ENCODE data around the gene LHFPL6.

The LHFPL6 gene

GRCh38 chr13:39586958-39587605, 15.9 kb downstream of the LHFPL6 start:
- DNase-seq (ENCODE audit: low spot score in 2 of 2) (no peak), ATAC-seq (replicated peaks; ENCODE audit: extremely low read depth, poor library complexity, severe bottlenecking) (no peak)
- Mint-ChIP-seq H3K9me3 (no peaks in the 10 kb centered on the region), H3K36me3 (ENCODE audit: insufficient read depth) (no peaks in the 10 kb centered on the region), H3K27me3 (peaks cover 26% of the 10 kb centered on the region), H3K4me1 (no peaks in the 10 kb centered on the region), H3K4me3 (no peak overlapping the region), H3K27ac (ENCODE audit: low read depth) (no peak overlapping the region)

- H3K4me3 Mint-ChIP-seq = no peak overlapping the region
- ATAC-seq (replicated peaks; ENCODE audit: extremely low read depth, poor library complexity, severe bottlenecking) = no peak
- H3K27me3 Mint-ChIP-seq = peaks cover 19% of the 10 kb centered on the region
- no peaks in the 10 kb centered on the region for H3K4me1 Mint-ChIP-seq
- no peak overlapping the region for H3K27ac Mint-ChIP-seq (ENCODE audit: low read depth)
- DNase-seq (ENCODE audit: low spot score in 2 of 2) = no peak
- H3K9me3 Mint-ChIP-seq = no peaks in the 10 kb centered on the region
- H3K36me3 Mint-ChIP-seq (ENCODE audit: insufficient read depth) = no peaks in the 10 kb centered on the region
These were observed 16.8 kb downstream of the LHFPL6 start for GRCh38 chr13:39586151-39586550.

GRCh38 chr13:39585219-39585618, 17.8 kb downstream of the LHFPL6 start:
- Mint-ChIP-seq H3K27me3 (peaks cover 13% of the 10 kb centered on the region), H3K27ac (ENCODE audit: low read depth) (no peak overlapping the region), H3K9me3 (no peaks in the 10 kb centered on the region), H3K36me3 (ENCODE audit: insufficient read depth) (no peaks in the 10 kb centered on the region), H3K4me1 (no peaks in the 10 kb centered on the region), H3K4me3 (no peak overlapping the region)
- DNase-seq (ENCODE audit: low spot score in 2 of 2) (no peak), ATAC-seq (replicated peaks; ENCODE audit: extremely low read depth, poor library complexity, severe bottlenecking) (no peak)

GRCh38 chr13:39580881-39581575, 22.0 kb downstream of the LHFPL6 start:
- Mint-ChIP-seq H3K36me3 (ENCODE audit: insufficient read depth) (no peaks in the 10 kb centered on the region), H3K9me3 (no peaks in the 10 kb centered on the region), H3K27me3 (peaks cover 26% of the 10 kb centered on the region), H3K4me3 (no peak overlapping the region), H3K4me1 (no peaks in the 10 kb centered on the region), H3K27ac (ENCODE audit: low read depth) (no peak overlapping the region)
- no peak for DNase-seq (ENCODE audit: low spot score in 2 of 2)
- ATAC-seq (replicated peaks; ENCODE audit: extremely low read depth, poor library complexity, severe bottlenecking) = no peak

GRCh38 chr13:39578821-39579291, 24.1 kb downstream of the LHFPL6 start:
- H3K4me1 Mint-ChIP-seq = no peaks in the 10 kb centered on the region
- no peak overlapping the region for H3K27ac Mint-ChIP-seq (ENCODE audit: low read depth)
- DNase-seq (ENCODE audit: low spot score in 2 of 2) = no peak
- peaks cover 33% of the 10 kb centered on the region for H3K27me3 Mint-ChIP-seq
- H3K4me3 Mint-ChIP-seq = no peak overlapping the region
- H3K36me3 Mint-ChIP-seq (ENCODE audit: insufficient read depth) = no peaks in the 10 kb centered on the region
- no peak for ATAC-seq (replicated peaks; ENCODE audit: extremely low read depth, poor library complexity, severe bottlenecking)
- H3K9me3 Mint-ChIP-seq = no peaks in the 10 kb centered on the region

DNA sequence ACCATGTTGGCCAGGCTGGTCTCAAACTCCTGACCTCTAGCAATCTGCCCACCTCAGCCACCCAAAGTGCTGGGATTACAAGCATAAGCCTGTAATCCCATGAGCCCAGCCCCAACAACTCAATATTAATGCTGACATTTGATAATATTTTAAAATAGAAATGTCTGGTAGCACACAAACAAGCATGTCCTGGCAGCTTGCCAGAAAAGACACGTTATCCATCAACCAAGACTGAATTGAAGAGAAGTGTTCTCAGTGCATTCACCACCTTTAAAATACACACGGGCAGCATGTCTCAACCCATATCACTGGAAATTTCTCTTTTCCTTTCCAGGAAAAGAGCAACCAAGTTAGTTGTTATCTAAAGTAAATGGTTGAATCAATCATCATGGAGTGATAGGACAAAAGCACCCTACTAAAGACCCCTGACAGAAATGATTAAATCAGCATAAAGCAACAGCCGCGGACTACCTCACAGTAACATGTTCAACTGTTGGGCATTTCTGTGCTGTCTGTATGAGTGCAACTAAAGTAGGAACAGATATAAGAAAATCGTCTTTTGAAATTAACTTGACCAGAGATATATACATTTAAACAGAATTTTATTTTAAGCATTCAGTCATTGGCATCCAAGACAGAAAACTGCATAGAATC, 25.0 kb downstream of the LHFPL6 start:
- Mint-ChIP-seq H3K4me1 (no peaks in the 10 kb centered on the region), H3K27me3 (peaks cover 33% of the 10 kb centered on the region), H3K9me3 (no peaks in the 10 kb centered on the region), H3K36me3 (ENCODE audit: insufficient read depth) (no peaks in the 10 kb centered on the region), H3K27ac (ENCODE audit: low read depth) (no peak overlapping the region), H3K4me3 (no peak overlapping the region)
- DNase-seq (ENCODE audit: low spot score in 2 of 2) = no peak
- ATAC-seq (replicated peaks; ENCODE audit: extremely low read depth, poor library complexity, severe bottlenecking) = no peak

- Mint-ChIP-seq H3K9me3 (no peaks in the 10 kb centered on the region), H3K27me3 (peaks cover 41% of the 10 kb centered on the region), H3K4me3 (no peak overlapping the region), H3K36me3 (ENCODE audit: insufficient read depth) (no peaks in the 10 kb centered on the region), H3K4me1 (no peaks in the 10 kb centered on the region), H3K27ac (ENCODE audit: low read depth) (no peak overlapping the region)
- DNase-seq (ENCODE audit: low spot score in 2 of 2) (no peak), ATAC-seq (replicated peaks; ENCODE audit: extremely low read depth, poor library complexity, severe bottlenecking) (no peak)
These were observed 25.8 kb downstream of the LHFPL6 start for GRCh38 chr13:39577203-39577602.

GRCh38 chr13:39575641-39576238, 27.3 kb downstream of the LHFPL6 start:
- H3K27ac Mint-ChIP-seq (ENCODE audit: low read depth) = no peak overlapping the region
- H3K4me1 Mint-ChIP-seq = no peaks in the 10 kb centered on the region
- no peaks in the 10 kb centered on the region for H3K36me3 Mint-ChIP-seq (ENCODE audit: insufficient read depth)
- H3K27me3 Mint-ChIP-seq = peaks cover 55% of the 10 kb centered on the region
- no peaks in the 10 kb centered on the region for H3K9me3 Mint-ChIP-seq
- no peak overlapping the region for H3K4me3 Mint-ChIP-seq
- DNase-seq (ENCODE audit: low spot score in 2 of 2) (no peak), ATAC-seq (replicated peaks; ENCODE audit: extremely low read depth, poor library complexity, severe bottlenecking) (no peak)

DNA sequence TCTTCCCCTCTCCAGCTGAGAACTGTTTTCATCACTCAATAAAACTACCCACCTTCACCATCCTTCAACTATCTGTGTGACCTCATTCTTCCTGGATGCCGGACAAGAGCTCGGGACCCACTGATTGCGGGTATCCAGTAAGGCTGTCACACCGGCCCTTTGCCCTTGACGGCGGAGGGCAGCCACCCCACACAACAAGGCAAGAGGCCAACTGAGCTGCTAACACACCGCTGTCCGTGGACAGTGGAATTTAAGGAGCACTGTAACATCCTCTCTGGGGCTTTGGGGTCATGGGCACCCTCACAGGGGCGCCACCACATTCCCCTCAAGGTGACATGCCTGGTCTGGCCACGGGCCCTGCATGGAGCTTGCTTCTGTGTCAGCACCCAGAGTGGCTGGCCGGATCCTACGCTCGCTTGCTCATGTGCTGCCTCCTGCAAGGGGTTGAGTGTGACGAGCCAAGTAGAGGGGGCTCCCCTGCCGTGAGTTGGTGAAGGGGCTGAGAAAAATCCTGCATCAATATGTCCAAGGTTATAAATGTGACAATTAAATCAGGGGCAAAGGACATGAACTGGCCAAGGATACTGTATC, 31.4 kb downstream of the LHFPL6 start:
- no peaks in the 10 kb centered on the region for H3K4me1 Mint-ChIP-seq
- no peak overlapping the region for H3K4me3 Mint-ChIP-seq
- ATAC-seq (replicated peaks; ENCODE audit: extremely low read depth, poor library complexity, severe bottlenecking) = no peak
- no peaks in the 10 kb centered on the region for H3K36me3 Mint-ChIP-seq (ENCODE audit: insufficient read depth)
- no peaks in the 10 kb centered on the region for H3K9me3 Mint-ChIP-seq
- peaks cover 40% of the 10 kb centered on the region for H3K27me3 Mint-ChIP-seq
- DNase-seq (ENCODE audit: low spot score in 2 of 2) = no peak
- H3K27ac Mint-ChIP-seq (ENCODE audit: low read depth) = no peak overlapping the region

GRCh38 chr13:39567569-39567968, 35.4 kb downstream of the LHFPL6 start:
- DNase-seq (ENCODE audit: low spot score in 2 of 2) (no peak), ATAC-seq (replicated peaks; ENCODE audit: extremely low read depth, poor library complexity, severe bottlenecking) (no peak)
- no peak overlapping the region for H3K27ac Mint-ChIP-seq (ENCODE audit: low read depth)
- no peaks in the 10 kb centered on the region for H3K36me3 Mint-ChIP-seq (ENCODE audit: insufficient read depth)
- no peaks in the 10 kb centered on the region for H3K9me3 Mint-ChIP-seq
- no peak overlapping the region for H3K4me3 Mint-ChIP-seq
- peaks cover 23% of the 10 kb centered on the region for H3K27me3 Mint-ChIP-seq
- H3K4me1 Mint-ChIP-seq = no peaks in the 10 kb centered on the region

- Mint-ChIP-seq H3K27me3 (peaks cover 11% of the 10 kb centered on the region), H3K4me3 (no peak overlapping the region), H3K27ac (ENCODE audit: low read depth) (no peak overlapping the region), H3K9me3 (no peaks in the 10 kb centered on the region), H3K4me1 (no peaks in the 10 kb centered on the region), H3K36me3 (ENCODE audit: insufficient read depth) (no peaks in the 10 kb centered on the region)
- ATAC-seq (replicated peaks; ENCODE audit: extremely low read depth, poor library complexity, severe bottlenecking) (no peak), DNase-seq (ENCODE audit: low spot score in 2 of 2) (no peak)
These were observed 36.6 kb downstream of the LHFPL6 start for GRCh38 chr13:39566216-39566869.
